SU-DHL-6 (cell line): ENCODE measurements around the gene GRM5.

ENCODE experiments used
- EZH2phosphoT487 ChIP-seq: fragments of 200-600 bp; sonication (generic), shearing (Covaris generic); conservative IDR thresholded peaks from 2 replicates; pipeline ENCODE4 v1.6.1; 2018; ENCODE audit warnings: mild to moderate bottlenecking, antibody characterized with exemption, low read length, moderate library complexity, mixed read lengths
- TF ChIP-seq, protein P1 (sequence below): fragments of 200-600 bp; sonication (generic); IDR thresholded peaks from one replicate; pipeline ENCODE4 v1.5.1; 2017; ENCODE audit warnings: antibody characterized with exemption, mild to moderate bottlenecking, low read length, moderate library complexity; ENCODE audit not compliant: insufficient read depth, poor library complexity, severe bottlenecking

DNA sequence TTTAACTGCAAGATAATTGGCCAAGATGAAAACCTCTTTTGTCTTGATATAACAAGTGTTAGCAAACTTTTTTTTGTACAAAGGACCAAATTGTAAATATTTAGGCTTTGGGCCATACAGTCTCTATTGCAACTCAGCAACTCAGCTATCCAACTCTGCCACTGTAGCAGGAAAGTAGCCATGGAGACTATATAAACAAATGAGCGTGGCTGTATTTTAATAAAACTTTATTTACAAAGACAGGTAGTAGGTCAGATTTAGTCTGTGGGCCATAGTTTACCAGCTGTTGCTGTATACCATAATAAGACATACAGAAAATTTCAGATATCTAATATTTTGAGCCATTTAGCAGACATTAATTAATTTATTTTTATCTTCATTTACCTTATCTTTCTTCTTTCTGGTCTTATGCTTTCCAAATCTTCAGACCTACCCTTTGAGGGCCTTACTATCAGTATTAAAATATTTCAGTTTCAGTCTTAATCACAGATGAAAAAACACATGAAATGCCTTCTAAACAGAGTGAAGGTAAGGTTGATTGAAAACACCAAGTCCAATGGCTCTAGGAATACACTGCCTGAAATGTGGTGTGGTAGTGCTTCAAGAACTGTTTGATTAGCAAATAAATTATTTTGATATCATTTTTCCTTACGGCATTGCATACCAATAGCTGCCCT, 471.4 kb downstream of the GRM5 start:
- TF ChIP-seq EZH2phosphoT487: no peak
- TF ChIP-seq, protein P1, sequence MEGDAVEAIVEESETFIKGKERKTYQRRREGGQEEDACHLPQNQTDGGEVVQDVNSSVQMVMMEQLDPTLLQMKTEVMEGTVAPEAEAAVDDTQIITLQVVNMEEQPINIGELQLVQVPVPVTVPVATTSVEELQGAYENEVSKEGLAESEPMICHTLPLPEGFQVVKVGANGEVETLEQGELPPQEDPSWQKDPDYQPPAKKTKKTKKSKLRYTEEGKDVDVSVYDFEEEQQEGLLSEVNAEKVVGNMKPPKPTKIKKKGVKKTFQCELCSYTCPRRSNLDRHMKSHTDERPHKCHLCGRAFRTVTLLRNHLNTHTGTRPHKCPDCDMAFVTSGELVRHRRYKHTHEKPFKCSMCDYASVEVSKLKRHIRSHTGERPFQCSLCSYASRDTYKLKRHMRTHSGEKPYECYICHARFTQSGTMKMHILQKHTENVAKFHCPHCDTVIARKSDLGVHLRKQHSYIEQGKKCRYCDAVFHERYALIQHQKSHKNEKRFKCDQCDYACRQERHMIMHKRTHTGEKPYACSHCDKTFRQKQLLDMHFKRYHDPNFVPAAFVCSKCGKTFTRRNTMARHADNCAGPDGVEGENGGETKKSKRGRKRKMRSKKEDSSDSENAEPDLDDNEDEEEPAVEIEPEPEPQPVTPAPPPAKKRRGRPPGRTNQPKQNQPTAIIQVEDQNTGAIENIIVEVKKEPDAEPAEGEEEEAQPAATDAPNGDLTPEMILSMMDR: no peak
